Hindlimb muscle (tissue), 1 donor: ENCODE data around the gene RSL24D1. TPM values are rescaled to one million over a fixed set of nuclear protein-coding genes. Genes with fewer than 3 reads are reported as not detected.

ENCODE experiments used
- DNase-seq: peaks from one replicate; pipeline ENCODE4 v3.0.0-alpha.2; 2013
- polyA plus RNA-seq: library from polyadenylated mRNA; unstranded; fragments of 120-200 nt; gene quantifications from one replicate; pipeline ENCODE4 v1.2.1, GENCODE V29; 2013; ENCODE audit not compliant: insufficient read length

The RSL24D1 gene
- polyA plus RNA-seq: 77.1 TPM

GRCh38 chr15:55196458-55197361 lies at the start of gene RSL24D1:
RSL24D1 (minus strand) TSS chr15:55196941; CDS start chr15:55196890, 51 bp downstream.
- DNase-seq: peak; percentile 98

DNA sequence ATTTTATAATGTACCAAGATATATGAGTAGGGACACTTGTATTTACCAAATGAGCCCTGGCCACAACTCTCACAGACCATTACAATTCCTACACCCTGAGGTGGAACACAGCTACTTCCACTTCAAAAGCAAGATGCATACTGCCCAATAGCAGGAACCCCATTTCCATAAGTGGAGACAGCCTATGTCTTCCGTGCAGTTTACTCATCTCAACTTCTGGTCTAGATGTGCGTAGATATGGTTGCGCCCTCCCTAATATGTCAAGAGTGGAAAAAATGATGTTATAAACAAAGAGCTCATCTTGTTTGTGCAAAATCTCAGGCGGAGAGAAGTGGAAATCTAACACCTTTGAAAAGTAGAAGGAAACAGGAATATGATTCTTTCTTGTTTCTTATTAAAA lies 48.3 kb upstream of the RSL24D1 start:
- DNase-seq: no peak

GRCh38 chr15:55241891-55242290 lies 45.1 kb upstream of the RSL24D1 start:
- no peak for DNase-seq

DNA sequence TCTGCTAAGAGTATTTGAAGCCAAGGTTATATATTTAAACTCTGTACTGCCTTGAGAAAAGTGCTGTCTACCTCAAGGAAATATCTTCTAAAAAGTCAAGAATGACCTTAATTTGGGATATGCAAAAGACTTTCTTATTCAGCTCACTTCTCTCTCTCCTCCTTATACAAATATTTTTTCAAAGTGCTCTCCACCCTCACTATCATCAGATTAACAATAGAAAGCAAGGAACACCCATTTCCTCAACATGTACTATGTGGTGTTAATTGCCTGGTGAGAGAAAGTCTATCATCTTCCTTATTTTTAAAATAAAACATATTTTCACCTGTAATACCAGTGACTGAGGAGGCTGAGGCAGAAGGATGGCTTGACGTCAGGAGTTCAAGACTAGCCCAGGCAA lies 44.4 kb upstream of the RSL24D1 start:
- no peak for DNase-seq

DNA sequence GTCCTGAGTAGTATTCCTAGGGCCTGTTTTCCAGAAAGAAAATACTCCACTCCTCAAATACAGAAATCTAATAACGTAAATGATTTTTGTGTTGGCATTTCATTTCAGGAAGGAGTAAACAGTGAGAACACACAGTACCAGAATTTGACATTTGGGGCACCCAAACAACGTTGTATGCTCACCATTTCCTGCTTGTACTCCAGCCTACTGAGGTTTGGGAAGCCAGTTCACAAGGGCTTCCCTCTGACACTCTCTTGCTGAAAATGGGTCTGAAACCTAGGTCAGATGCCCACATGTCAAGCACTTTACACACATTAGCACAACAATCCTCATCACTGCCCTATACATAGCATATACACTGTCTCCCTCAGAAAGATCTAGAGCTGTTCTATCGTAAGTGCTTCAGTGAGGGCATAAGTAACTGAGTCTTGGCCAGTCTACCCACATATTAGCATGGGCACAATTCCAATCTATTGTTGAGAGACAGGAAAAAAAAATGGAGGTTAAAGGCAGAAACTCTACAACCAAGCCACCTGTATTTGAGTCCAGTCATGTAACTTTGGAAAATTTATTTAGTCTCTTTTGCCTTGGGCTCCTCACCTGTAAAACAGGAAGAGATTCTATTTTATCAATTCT lies 43.5 kb upstream of the RSL24D1 start:
- no peak for DNase-seq

DNA sequence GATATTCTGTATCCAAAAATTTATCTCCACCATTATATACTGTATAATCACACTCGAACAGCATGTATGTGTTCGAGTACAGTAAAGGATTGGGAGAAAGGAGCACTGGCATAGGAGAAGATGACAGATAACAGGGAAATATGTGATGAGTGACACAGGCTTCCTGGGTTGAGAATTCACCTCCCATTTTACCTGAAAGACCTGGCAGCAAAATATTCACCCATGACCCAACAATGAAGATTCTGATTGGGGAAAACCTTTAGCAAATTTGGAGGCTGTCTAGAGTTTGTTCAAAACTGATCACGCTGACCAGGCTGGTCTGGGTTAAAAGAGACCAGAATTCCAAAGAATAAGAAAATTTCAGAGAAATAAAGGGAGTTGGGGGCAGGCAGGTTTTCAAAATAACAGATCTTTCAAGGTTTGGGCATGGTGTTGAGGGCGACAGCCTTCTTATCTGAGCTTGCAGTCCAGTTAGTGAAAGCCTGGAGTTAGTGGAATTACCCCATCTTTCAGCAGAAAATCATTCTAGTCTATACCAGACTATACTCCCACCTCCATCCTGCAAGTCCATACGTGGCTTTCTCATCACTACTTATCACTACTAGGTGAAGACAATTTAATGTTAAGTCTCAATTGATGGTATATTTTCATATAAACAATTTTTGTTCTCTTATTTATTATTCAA lies 42.8 kb upstream of the RSL24D1 start:
- no peak for DNase-seq

DNA sequence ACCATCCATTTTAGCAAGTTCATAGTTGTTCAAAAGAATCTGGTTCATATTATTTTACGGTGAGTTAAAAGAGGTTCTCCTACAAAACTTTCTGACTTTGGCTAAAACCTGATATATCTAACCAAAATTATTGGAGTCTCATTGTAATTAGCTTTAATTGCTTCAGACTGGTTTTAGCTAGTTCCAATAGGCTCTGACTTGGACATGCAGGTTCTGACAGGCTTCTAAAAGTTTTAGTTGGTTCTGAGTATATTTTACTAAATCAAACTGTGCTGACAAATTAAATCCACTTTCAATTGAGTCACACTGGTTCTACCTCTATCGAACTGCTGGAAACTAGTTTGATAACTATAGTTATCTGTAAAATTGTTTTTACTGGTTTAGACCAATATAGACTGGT lies 42.1 kb upstream of the RSL24D1 start:
- no peak for DNase-seq

GRCh38 chr15:55237219-55238130 lies 40.7 kb upstream of the RSL24D1 start:
- DNase-seq: no peak

DNA sequence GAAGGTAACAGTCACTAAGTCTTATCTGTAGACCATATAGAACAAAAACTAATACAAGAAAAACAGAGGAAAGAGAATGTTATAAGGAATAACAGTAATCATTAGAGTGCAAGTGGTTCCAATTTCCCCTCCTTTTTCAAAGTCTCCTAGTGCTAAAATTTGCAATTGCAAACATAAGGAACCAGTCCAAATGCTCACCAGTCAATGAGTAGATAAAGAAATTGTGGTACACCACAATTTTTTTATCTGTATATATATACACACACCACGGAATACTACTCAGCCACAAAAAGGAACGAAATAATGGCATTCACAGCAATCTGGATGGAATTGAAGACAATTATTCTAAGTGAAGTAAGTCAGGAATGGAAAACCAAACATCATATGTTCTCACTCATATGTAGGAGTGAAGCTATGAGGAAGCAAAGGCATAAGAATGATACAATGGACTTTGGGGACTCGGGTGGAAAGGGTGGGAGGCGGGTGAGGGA lies 38.9 kb upstream of the RSL24D1 start:
- DNase-seq: no peak

DNA sequence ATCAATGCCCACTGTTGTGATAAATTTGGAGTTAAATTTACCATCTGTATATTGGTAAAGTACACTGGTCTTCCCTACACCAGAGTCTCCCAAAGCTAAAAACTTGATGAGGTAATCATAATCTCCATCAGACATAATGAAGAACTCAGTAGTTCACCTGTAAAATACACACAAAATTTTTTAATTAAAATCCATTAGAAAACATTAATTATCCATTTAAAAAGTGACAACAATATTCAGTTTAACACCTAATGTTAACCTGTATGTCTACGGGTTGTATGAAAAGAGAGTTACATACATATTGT lies 38.0 kb upstream of the RSL24D1 start:
- no peak for DNase-seq

- DNase-seq: no peak
Observed at GRCh38 chr15:55234104-55234799, 37.5 kb upstream of the RSL24D1 start.

GRCh38 chr15:55231455-55231854 lies 34.7 kb upstream of the RSL24D1 start:
- no peak for DNase-seq

- DNase-seq: no peak
Observed at GRCh38 chr15:55230953-55231352, 34.2 kb upstream of the RSL24D1 start.

- DNase-seq: no peak
Observed at GRCh38 chr15:55230051-55230670, 33.4 kb upstream of the RSL24D1 start.

DNA sequence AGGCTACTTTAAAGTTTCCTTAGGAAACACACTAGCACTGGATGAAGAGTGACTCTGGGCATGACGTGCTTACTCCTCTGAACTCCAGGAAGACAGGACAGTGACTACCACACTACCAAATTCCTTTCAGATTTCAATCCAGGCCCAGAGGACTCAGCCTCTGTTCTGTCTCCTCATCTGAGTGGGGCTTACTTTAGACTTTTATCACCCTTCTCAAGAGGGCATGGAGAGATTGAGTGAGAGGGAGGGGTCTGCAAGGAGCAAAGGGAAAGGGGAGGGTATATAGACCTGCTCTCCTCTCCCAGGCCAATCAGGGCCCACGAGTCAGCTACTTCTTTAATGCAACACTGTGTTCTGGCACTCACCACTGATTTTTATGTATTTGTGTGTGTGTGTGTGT lies 29.4 kb upstream of the RSL24D1 start:
- DNase-seq: no peak

- no peak for DNase-seq
Observed at GRCh38 chr15:55224892-55225291, 28.2 kb upstream of the RSL24D1 start.

DNA sequence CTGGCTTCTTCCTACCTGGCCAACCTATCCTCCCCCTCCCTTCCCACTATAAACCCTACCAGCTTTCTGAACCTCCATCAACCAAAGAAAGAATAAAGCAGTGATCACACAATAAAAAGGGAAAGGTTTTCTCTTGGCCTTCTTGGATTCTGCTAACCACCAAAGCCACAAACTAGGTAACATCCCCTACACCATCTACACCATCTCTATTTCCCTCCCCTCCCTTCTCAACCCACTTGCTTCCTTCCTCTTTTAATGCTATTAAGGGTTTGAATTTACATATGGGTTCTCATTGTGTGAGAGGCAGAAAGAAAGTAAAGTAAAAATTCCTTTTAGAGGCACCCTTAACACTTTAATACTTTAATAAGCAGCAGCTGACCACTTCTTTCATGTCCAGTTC lies 25.8 kb upstream of the RSL24D1 start:
- no peak for DNase-seq

DNA sequence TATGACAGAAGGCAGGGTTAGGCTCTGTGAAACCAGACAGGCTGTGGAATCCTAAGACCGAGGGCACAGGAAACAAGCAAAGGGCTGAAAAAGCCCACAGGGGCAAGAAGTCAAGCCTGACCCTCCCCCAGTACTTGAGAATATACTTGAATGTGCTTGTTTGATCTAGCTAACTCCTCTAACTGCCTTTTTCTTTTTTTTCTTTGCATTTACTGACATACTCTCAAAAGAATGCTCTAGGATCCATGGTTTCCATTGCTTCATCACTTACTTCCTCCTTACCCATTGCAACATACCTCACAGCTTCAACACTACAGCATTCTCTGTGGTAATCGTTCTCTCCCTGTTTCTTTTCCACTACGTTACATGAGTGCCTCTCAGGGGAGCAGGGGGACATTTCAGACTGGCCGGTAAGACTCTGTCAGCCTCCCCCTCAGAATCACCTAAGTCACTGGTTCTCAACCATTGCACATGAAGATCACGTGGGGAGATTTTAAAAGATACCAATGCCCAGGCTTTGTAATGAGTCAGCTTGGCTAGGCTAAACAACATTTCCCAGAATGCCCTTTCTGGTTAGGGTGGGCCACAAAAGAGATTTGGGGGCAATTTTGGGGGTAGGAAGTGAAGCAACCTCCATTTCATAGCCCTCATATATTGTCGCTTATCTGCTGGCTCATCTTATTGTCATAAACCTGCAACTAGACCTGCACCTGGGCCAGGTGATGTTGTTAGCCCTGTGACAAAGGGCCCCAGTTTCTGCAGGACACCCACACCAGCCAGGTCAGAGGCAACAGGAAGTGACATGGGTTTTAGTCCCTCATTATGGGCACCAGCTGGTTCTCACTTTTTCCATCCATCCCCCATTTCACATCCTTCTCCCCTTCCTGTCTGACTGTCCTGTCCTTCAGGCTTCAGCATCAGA lies 24.6 kb upstream of the RSL24D1 start:
- DNase-seq: peak; percentile 22

- DNase-seq: no peak
Observed at GRCh38 chr15:55220606-55221005, 23.9 kb upstream of the RSL24D1 start.

DNA sequence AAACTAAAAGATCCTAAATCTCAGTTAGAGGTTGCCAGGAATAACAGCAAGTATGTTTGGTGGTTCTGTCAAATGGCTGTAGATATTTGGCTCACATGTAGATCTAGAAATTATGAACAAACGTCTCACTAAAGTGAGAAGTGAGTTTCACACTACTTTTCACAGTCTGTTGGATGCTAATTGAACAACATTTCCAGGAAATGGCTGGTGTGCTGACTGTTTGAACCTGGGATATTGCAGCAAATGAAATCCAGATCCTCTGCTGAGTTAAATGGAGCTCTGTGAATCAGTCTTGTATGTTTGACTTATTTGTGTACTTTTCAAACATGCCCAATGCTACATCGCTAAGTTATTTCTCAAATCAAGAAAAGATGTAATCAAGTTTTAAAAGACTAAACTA lies 21.3 kb upstream of the RSL24D1 start:
- no peak for DNase-seq
